ENCODE data around the gene MOB2. TPM values are rescaled to one million over a fixed set of nuclear protein-coding genes. Genes with fewer than 3 reads are reported as not detected.
"Not testable (repeated sequence)": the region's sequence is repeated elsewhere in the genome, so short reads cannot be mapped to it uniquely, and the experiment has no call there.

MOB2 gene
- total RNA-seq, 3 donors from 2014 or later = 36.4 to 46.1 (median 37.9) TPM

GRCh38 chr11:1437500-1437899, 49.1 kb downstream of the MOB2 start:
- intact Hi-C loops (cut with DNase I; ENCODE audit: low total_unique reads) = no loop called here
- H3K9me3 ChIP-seq = no peaks in the 10 kb centered on the region
- no peaks in the 10 kb centered on the region for H3K36me3 ChIP-seq
- no peak overlapping the region for H3K27ac ChIP-seq
- H3K4me1 ChIP-seq = no peaks in the 10 kb centered on the region
- no peak for DNase-seq (ENCODE audit: low spot score in 2 of 2)
- TF ChIP-seq POLR2AphosphoS5 (IDR thresholded peaks at IDR 0.05) = no peak
- no peak for TF ChIP-seq CTCF (IDR thresholded peaks at IDR 0.05)
- no peak for TF ChIP-seq POLR2A (IDR thresholded peaks at IDR 0.05)
- no peak overlapping the region for H3K4me3 ChIP-seq
- H3K27me3 ChIP-seq = peaks cover 0 to 74% of the 10 kb centered on the region in 2 donors

GRCh38 chr11:1436468-1437039, 50.0 kb downstream of the MOB2 start:
- Histone ChIP-seq H3K4me1 (no peaks in the 10 kb centered on the region), H3K27ac (no peak overlapping the region), H3K36me3 (no peaks in the 10 kb centered on the region), H3K4me3 (no peak overlapping the region), H3K27me3 (peaks cover 0 to 67% of the 10 kb centered on the region in 2 donors), H3K9me3 (no peaks in the 10 kb centered on the region)
- DNase-seq (ENCODE audit: low spot score in 2 of 2) = no peak
- TF ChIP-seq POLR2A (IDR thresholded peaks at IDR 0.05) (no peak), CTCF (IDR thresholded peaks at IDR 0.05) (no peak), POLR2AphosphoS5 (IDR thresholded peaks at IDR 0.05) (no peak)
- intact Hi-C loops (cut with DNase I; ENCODE audit: low total_unique reads) = no loop called here

- no peaks in the 10 kb centered on the region for H3K4me1 ChIP-seq
- H3K36me3 ChIP-seq = no peaks in the 10 kb centered on the region
- TF ChIP-seq POLR2AphosphoS5 (IDR thresholded peaks at IDR 0.05) (no peak), CTCF (IDR thresholded peaks at IDR 0.05) (no peak), POLR2A (IDR thresholded peaks at IDR 0.05) (no peak)
- H3K27ac ChIP-seq = no peak overlapping the region
- H3K9me3 ChIP-seq = no peaks in the 10 kb centered on the region
- no peak for DNase-seq (ENCODE audit: low spot score in 2 of 2)
- peaks cover 0 to 67% of the 10 kb centered on the region in 2 donors for H3K27me3 ChIP-seq
- no peak overlapping the region for H3K4me3 ChIP-seq
- intact Hi-C loops (cut with DNase I; ENCODE audit: low total_unique reads) = no loop called here
These were observed 50.6 kb downstream of the MOB2 start for GRCh38 chr11:1435820-1436467.

GRCh38 chr11:1435479-1435819, 51.1 kb downstream of the MOB2 start:
- H3K4me1 ChIP-seq; intact Hi-C loops (cut with DNase I; ENCODE audit: low total_unique reads); H3K9me3 ChIP-seq; H3K36me3 ChIP-seq; H3K4me3 ChIP-seq; DNase-seq (ENCODE audit: low spot score in 2 of 2); H3K27ac ChIP-seq: not testable (repeated sequence)
- H3K27me3 ChIP-seq = peaks cover 0 to 63% of the 10 kb centered on the region in 2 donors

GRCh38 chr11:1433977-1434640, 52.5 kb downstream of the MOB2 start:
- no peak for DNase-seq (ENCODE audit: low spot score in 2 of 2)
- no peak for TF ChIP-seq CTCF (IDR thresholded peaks at IDR 0.05)
- no peak for TF ChIP-seq POLR2AphosphoS5 (IDR thresholded peaks at IDR 0.05)
- TF ChIP-seq POLR2A (IDR thresholded peaks at IDR 0.05) = no peak
- H3K4me1 ChIP-seq = no peaks in the 10 kb centered on the region
- no peak overlapping the region for H3K4me3 ChIP-seq
- no peaks in the 10 kb centered on the region for H3K9me3 ChIP-seq
- no peaks in the 10 kb centered on the region for H3K36me3 ChIP-seq
- H3K27me3 ChIP-seq = peaks cover 0 to 49% of the 10 kb centered on the region in 2 donors
- intact Hi-C loops (cut with DNase I; ENCODE audit: low total_unique reads) = no loop called here
- H3K27ac ChIP-seq = no peak overlapping the region

Data from breast epithelium (tissue), 4 donors.